K562 (cell line): ENCODE measurements around the gene JHY. TPM values are rescaled to one million over a fixed set of nuclear protein-coding genes. Genes with fewer than 3 reads are reported as not detected.

Experiments
- ATAC-seq: fragments of 200-7000 bp; cut with Tn5 transposase; 3 replicates; pipeline ENCODE4 v1.9.1; 2020; ENCODE audit warnings: moderate library complexity
- Bru-seq: library from RNA; stranded (reverse); fragments of 400-500 nt; gene quantifications from one replicate; lab custom pipeline; 2021; lab: Mats Ljungman, UMichigan
- BruChase-seq, 2 experiments: library from RNA; stranded (reverse); fragments of 400-500 nt; gene quantifications; one replicate each; lab custom pipeline; 2021; lab: Mats Ljungman, UMichigan
- BruUV-seq: library from RNA; stranded (reverse); fragments of 400-500 nt; replicated peaks from 2 replicates; lab custom pipeline; 2021; lab: Mats Ljungman, UMichigan
- CTCF ChIA-PET: fragments of 300-600 bp; formaldehyde crosslinking; extraction: SDS; loops from one replicate; lab custom pipeline; 2021; ENCODE audit warnings: low intra/inter-chr PET ratio; lab: Yijun Ruan, JAX
- POLR2A ChIA-PET: fragments of 300-600, 350-650 bp; sonication (Branson Sonifier 250); formaldehyde crosslinking; extraction: SDS; loops from one replicate; lab custom pipeline; 2021; ENCODE audit warnings: antibody characterized with exemption, inconsistent platforms; lab: Yijun Ruan, JAX
- DNase-seq, 4 experiments: peaks; one replicate each; pipeline versions ENCODE4 v3.0.0 to v3.0.0-alpha.2; 2011 to 2018; ENCODE audit warnings: low spot score in 3 of 4, mixed read lengths in 3 of 4; ENCODE audit errors: extremely low read depth in 1 of 4
- FAIRE-seq: peaks from 2 replicates; lab custom pipeline; 2011; peaks lifted over from hg19 to GRCh38; lab: Jason Lieb, UNC
- H2AFZ ChIP-seq: 2 replicates; pipeline ENCODE4 v1.6.0; 2011; ENCODE audit warnings: low read depth, low read length, control low read depth, inconsistent platforms
- H3K27ac ChIP-seq: fragments of 200-600 bp; 3 replicates; pipeline ENCODE4 v1.8.0; 2011; ENCODE audit warnings: low read depth, mild to moderate bottlenecking, control low read depth, inconsistent platforms, low read length, moderate library complexity, mixed read lengths; ENCODE audit errors: extremely low read depth
- H3K27me3 ChIP-seq, 2 experiments: fragments of 300-600 bp in 1 of 2; 2 replicates in 1 of 2; 3 replicates in 1 of 2; pipeline versions ENCODE4 v1.6.0 to v1.8.0; 2011; ENCODE audit warnings: inconsistent platforms in 2 of 2, low read length in 2 of 2, mild to moderate bottlenecking in 1 of 2, mixed read lengths in 1 of 2, moderate library complexity in 1 of 2; ENCODE audit not compliant: control insufficient read depth in 2 of 2, insufficient read depth in 2 of 2
- H3K36me3 ChIP-seq: fragments of 300-600 bp; 3 replicates; pipeline ENCODE4 v1.8.0; 2011; ENCODE audit warnings: mild to moderate bottlenecking, low read length, inconsistent platforms; ENCODE audit not compliant: control insufficient read depth, insufficient read depth
- H3K4me1 ChIP-seq, 2 experiments: fragments of 200-600 bp in 1 of 2; replicated peaks in 1 of 2; 2 replicates in 1 of 2; 3 replicates in 1 of 2; pipeline versions ENCODE4 v1.5.1 to v1.8.0; 2011; ENCODE audit warnings: inconsistent platforms in 2 of 2, low read length in 2 of 2, mild to moderate bottlenecking in 1 of 2, mixed read lengths in 1 of 2, moderate library complexity in 1 of 2; ENCODE audit not compliant: control insufficient read depth in 2 of 2, insufficient read depth in 2 of 2
- H3K4me2 ChIP-seq: 2 replicates; pipeline ENCODE4 v1.6.1; 2011; ENCODE audit warnings: low read length, control low read depth, inconsistent platforms, mixed read lengths; ENCODE audit not compliant: insufficient read depth
- H3K4me3 ChIP-seq: fragments of 200-600 bp; sonication (generic), shearing (Covaris generic); 2 replicates; pipeline ENCODE4 v1.5.1; 2016; ENCODE audit warnings: control low read depth, inconsistent platforms
- H3K79me2 ChIP-seq: fragments of 200-600 bp; 3 replicates; pipeline ENCODE4 v1.8.0; 2011; ENCODE audit warnings: low read length, inconsistent platforms; ENCODE audit not compliant: control insufficient read depth, insufficient read depth
- H3K9ac ChIP-seq, 2 experiments: 2 replicates each; pipeline versions ENCODE4 v1.6.0 to v1.6.1; 2011; ENCODE audit warnings: low read depth in 2 of 2, low read length in 2 of 2, control low read depth in 1 of 2, inconsistent platforms in 1 of 2, mild to moderate bottlenecking in 1 of 2, mixed read lengths in 1 of 2; ENCODE audit not compliant: insufficient read depth in 1 of 2
- H3K9me1 ChIP-seq: one replicate; pipeline ENCODE4 v1.6.0; 2011; ENCODE audit warnings: inconsistent platforms, mild to moderate bottlenecking, low read length, moderate library complexity; ENCODE audit not compliant: control insufficient read depth, insufficient read depth
- H3K9me3 ChIP-seq: replicated peaks from 2 replicates; pipeline ENCODE4 v1.5.1; 2011; ENCODE audit warnings: low read depth, low read length, inconsistent platforms; ENCODE audit not compliant: control insufficient read depth, insufficient read depth
- H4K20me1 ChIP-seq: replicated peaks from 2 replicates; pipeline ENCODE4 v1.6.1; 2011; ENCODE audit warnings: low read length, inconsistent platforms, mixed read lengths; ENCODE audit not compliant: control insufficient read depth, insufficient read depth
- ETS2 ChIP-seq: IDR thresholded peaks from 2 replicates; pipeline ENCODE4 v1.6.1; 2016; ENCODE audit warnings: borderline replicate concordance, missing genetic modification characterization, mild to moderate bottlenecking, moderate library complexity, missing compliant biosample characterization; ENCODE audit not compliant: poor library complexity, severe bottlenecking
- FOS ChIP-seq: IDR thresholded peaks from 3 replicates; pipeline ENCODE4 v1.6.1; 2011; ENCODE audit not compliant: insufficient read length; ENCODE audit errors: extremely low read depth
- HEY1 ChIP-seq: fragments of 250-450 bp; sonication (Bioruptor Pico); IDR thresholded peaks from 2 replicates; pipeline ENCODE4 v1.5.0; 2020; ENCODE audit warnings: mild to moderate bottlenecking, moderate library complexity, borderline replicate concordance
- WGBS: fragments of 100-300 bp; shearing (Covaris generic); methylation state at CpG from one replicate; pipeline ENCODE4 v1.1.6; 2016; ENCODE audit warnings: low coverage, mixed read lengths; ENCODE audit not compliant: insufficient coverage; ENCODE audit errors: missing lambda C conversion rate; 5-methylcytosine and 5-hydroxymethylcytosine counted together
- in situ Hi-C: fragments of 300-500 bp; cut with MboI; formaldehyde crosslinking; loops from 4 replicates; pipeline ENCODE4 v1.15.0; 2018; ENCODE audit warnings: inconsistent platforms, mixed read lengths
- intact Hi-C: fragments of 100-400 bp; cut with micrococcal nuclease; formaldehyde crosslinking; loops from 2 replicates; pipeline ENCODE4 v1.14.2; 2022
- long read RNA-seq, 3 experiments: library from polyadenylated mRNA in 2 of 3; library from RNA in 1 of 3; unstranded in 2 of 3; stranded (forward) in 1 of 3; transcript quantifications; one replicate each; pipeline ENCODE4 v2.0.0, GENCODE V29; 2019 to 2022
- polyA minus RNA-seq, 3 experiments: library from RNA; depleted of rRNA, polyadenylated mRNA; stranded (reverse); fragments of >200 nt; gene quantifications; 2 replicates each; pipeline ENCODE4 v1.2.3, GENCODE V29; 2011
- polyA plus RNA-seq, 8 experiments: library from polyadenylated mRNA; depleted of rRNA in 4 of 8; stranded (reverse) in 5 of 8; unstranded in 3 of 8; fragments of >200 nt; fragmentation: Nextera tagmentation in 2 of 8; fragmentation: Illumina TruSeq in 1 of 8; extraction: Ambion mirVana in 2 of 8; extraction: Trizol in 1 of 8; gene quantifications; 2 replicates each; pipeline versions ENCODE4 v1.2.1 to v1.2.3, GENCODE V29; 2011 to 2014; ENCODE audit warnings: inconsistent platforms in 1 of 8, missing spikeins in 1 of 8
- total RNA-seq, 7 experiments: library from RNA; depleted of rRNA in 6 of 7; stranded (reverse); fragments of >200 nt in 6 of 7; fragmentation: Illumina TruSeq in 2 of 7; extraction: Trizol in 2 of 7; gene quantifications; 2 replicates each; pipeline versions ENCODE4 v1.2.1 to v1.2.3, GENCODE V29; 2011 to 2021; ENCODE audit warnings: low replicate concordance in 1 of 7

JHY gene
- not detected in 2 replicates for total RNA-seq (2011; cell fraction: chromatin; rRNA removed; ENCODE audit: low replicate concordance)
- total RNA-seq (2011; cell fraction: nucleolus; rRNA removed) = not detected in 2 replicates
- not detected in 2 replicates for total RNA-seq (2011; cell fraction: nucleoplasm; rRNA removed)
- total RNA-seq (2014; rRNA removed) = not detected in 2 replicates
- not detected in 2 replicates for total RNA-seq (2014; rRNA removed; fragmentation: Illumina TruSeq; extraction: Trizol)
- total RNA-seq (2015; rRNA removed; fragmentation: Illumina TruSeq; extraction: Trizol) = not detected in 2 replicates
- not detected in 2 replicates for total RNA-seq (2021)
- not detected in 2 replicates for polyA plus RNA-seq (2011; rRNA removed)
- polyA plus RNA-seq (2011; cell fraction: cytosol; rRNA removed) = not detected in 2 replicates
- polyA plus RNA-seq (2011; cell fraction: nucleus; rRNA removed) = not detected in 2 replicates
- not detected in 2 replicates for polyA plus RNA-seq (2012)
- not detected in 2 replicates for polyA plus RNA-seq (2014; fragmentation: Illumina TruSeq; extraction: Trizol)
- polyA plus RNA-seq (2014; fragmentation: Nextera tagmentation; extraction: Ambion mirVana) = not detected
- polyA plus RNA-seq (2014; rRNA removed) = not detected in 2 replicates
- polyA minus RNA-seq (2011; rRNA and poly(A)+ RNA removed) = not detected in 2 replicates
- not detected in 2 replicates for polyA minus RNA-seq (2011; cell fraction: cytosol; rRNA and poly(A)+ RNA removed)
- polyA minus RNA-seq (2011; cell fraction: nucleus; rRNA and poly(A)+ RNA removed) = not detected in 2 replicates
- Bru-seq, nascent RNA = percentile 9 among the genes with signal in this experiment
- BruChase-seq, experiment 1, labeled RNA remaining after a 2-hour chase = percentile 3 among the genes with signal in this experiment
- BruChase-seq, experiment 2, labeled RNA remaining after a 6-hour chase = percentile 6 among the genes with signal in this experiment
- long read RNA-seq, experiment 1 = 0 reads
- long read RNA-seq, experiment 2 = 0 reads
- long read RNA-seq, experiment 3 = 0 reads

DNA sequence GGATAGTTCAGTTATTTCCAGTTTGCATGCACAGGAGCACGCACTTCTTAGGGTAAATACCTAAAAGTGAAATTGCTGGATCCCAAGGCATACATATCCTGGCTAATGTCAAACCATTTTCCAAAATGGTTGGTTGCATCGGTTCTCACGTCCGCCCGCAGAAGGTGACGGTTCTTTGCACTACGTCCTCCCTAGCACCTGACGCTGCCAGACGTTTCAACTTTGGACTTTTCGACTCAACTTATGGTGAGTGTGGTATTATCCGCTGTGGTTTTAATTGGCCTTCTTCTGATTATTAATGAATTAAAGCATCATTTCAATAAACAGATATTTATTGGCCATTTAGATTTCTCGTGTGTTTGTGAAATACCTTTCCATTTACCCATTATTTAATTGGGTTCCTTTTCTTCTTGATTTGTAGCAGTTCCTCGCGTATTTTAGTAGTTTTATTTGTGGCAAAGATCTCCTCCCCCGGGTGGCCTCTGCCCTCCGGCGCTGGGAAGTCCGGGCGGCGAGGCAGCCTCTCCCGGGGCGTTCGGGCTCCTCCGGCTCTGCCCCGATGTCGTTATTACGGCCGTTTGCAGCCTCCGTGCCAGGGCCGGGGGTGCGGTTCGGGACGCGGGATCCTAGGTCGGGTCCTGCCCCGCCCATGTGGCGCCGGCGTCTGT lies at the start of gene JHY:
Gene JHY (plus strand): TSS at position 571 of the 668 bp plus-strand sequence. CDS start 3,091 bp downstream, outside the sequence.
- no peak for FAIRE-seq
- 11% methylated on average over 30 of the region's 39 CpGs for WGBS
- POLR2A ChIA-PET = no interaction called here
- no peak within 1 kb of the TSS for H3K4me3 ChIP-seq
- H3K9me1 ChIP-seq = no peaks in the 10 kb centered on the region
- no peaks in the 10 kb centered on the region for H3K79me2 ChIP-seq
- in situ Hi-C loops (no loop called here), intact Hi-C loops (no loop called here)
- no peak for TF ChIP-seq ETS2 (tag)
- no peak for TF ChIP-seq HEY1 (CRISPR knock-in tag)
- no peak for TF ChIP-seq FOS
- H3K9ac ChIP-seq = no peak within 1 kb of the TSS
- H3K27me3 ChIP-seq = peaks cover 12 to 33% of the 10 kb centered on the region in 2 experiments; a peak in 4 of 5 replicates
- no peak for DNase-seq
- no peaks in the 10 kb centered on the region for H3K36me3 ChIP-seq
- CTCF ChIA-PET = no interaction called here
- BruUV-seq = no TSS peak
- H4K20me1 ChIP-seq = no peaks in the 10 kb centered on the region
- H3K27ac ChIP-seq = no peak within 1 kb of the TSS
- no peak within 1 kb of the TSS; the same call in 1 of the 2 replicates for H2AFZ ChIP-seq
- 0 out of 2 replicates have a peak within 1 kb of the TSS, but pooled peaks have one; percentile 18 for H3K4me2 ChIP-seq
- no peak for ATAC-seq
- H3K9me3 ChIP-seq = no peaks in the 10 kb centered on the region
- peaks cover 0 to 8% of the 10 kb centered on the region in 2 experiments; a peak in 2 of 5 replicates for H3K4me1 ChIP-seq
